ENCODE data around the gene IFITM10. TPM values are rescaled to one million over a fixed set of nuclear protein-coding genes. Genes with fewer than 3 reads are reported as not detected.

IFITM10 gene
- total and polyA plus RNA-seq, 4 donors: 3.4 to 15.8 (median 8.6) TPM

DNA sequence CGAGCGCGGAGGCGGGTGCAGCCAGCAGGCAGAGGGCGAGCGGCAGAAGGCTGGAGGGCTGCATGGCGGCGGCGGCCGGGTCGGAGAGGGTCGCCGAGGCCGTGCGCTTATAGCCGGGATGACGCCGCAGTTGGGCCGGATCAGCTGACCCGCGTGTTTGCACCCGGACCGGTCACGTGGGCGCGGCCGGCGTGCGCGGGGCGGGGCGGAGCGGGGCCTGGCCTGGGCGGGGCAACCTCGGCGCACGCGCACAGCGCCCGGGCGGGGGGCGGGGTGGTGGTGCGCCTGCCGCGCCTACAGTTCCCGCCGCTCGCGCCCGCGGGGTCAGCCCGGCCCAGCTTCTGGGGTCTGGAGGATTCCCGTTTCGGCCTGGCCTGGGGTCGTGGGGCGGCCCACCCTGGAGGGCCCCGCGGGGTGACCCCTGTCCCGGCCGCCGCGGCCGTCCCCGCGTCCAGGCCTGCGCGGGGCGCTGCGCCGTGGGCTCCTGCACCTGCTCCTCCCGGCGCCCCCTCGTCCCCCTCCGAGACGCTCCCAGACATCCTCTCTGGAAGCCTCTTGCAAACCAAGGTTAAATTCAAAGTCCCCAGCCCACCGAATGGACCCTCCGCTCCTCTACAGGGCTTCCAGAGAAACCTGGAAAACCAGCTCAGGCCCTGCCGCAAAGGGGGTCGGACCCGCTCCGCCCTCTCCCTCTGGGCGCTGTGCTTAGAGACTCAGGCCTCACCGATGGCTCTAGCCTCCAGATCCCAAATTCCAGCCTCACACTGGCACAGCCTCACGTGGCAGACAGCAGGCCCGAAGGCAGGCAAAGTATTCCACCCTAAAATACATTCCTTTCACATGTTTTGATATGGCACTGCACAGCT, 13.6 kb upstream of the IFITM10 start, which contains the start of gene CTSD:
Gene CTSD (minus strand): TSS at position 132 of the 866 bp plus-strand sequence. CDS start 68 bp downstream, at position 64.
- Histone ChIP-seq H3K4me3 (ENCODE audit: low read depth, low read length) (peak within 1 kb of the TSS; percentile 55), H3K4me1 (ENCODE audit: control insufficient read depth, insufficient read depth, low read length) (peaks cover 51% of the 10 kb centered on the region), H3K36me3 (ENCODE audit: control insufficient read depth, insufficient read depth, low read length) (peaks cover 37% of the 10 kb centered on the region), H3K27ac (ENCODE audit: low read depth, low read length) (peak within 1 kb of the TSS; percentile 67), H3K27me3 (ENCODE audit: control insufficient read depth, insufficient read depth, low read length) (no peaks in the 10 kb centered on the region), H3K9me3 (ENCODE audit: control insufficient read depth, insufficient read depth, low read length) (no peaks in the 10 kb centered on the region)
- DNase-seq (ENCODE audit: low read depth in 4 of 6, low spot score in 6 of 6): peak; percentile 40 to 95 (median 82)
- under 1% methylated on average over 85 of the region's 85 CpGs for WGBS (ENCODE audit: insufficient coverage)

DNA sequence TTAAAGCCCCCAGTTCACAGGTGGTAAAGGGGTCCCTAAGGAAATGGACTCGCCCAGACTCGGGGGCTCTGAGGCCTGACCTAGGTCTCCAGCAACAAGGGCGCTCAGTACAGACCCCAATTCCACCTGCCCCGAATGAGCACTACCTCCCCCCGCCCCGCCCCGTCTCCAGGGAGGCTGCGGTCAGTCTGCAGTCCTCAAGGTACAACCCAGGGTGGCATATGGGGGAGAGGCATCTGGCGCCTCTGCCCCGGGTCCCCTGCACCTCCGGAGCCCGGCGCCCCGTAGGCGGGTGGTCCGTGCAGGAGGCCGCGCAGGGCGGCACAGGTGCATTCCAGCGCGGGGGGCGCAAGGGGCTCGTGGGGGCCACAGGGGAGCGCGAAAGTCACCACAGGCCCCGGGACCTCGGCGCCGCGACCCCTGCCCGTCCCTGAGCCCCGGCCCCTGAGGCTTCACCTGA, 13.0 kb upstream of the IFITM10 start:
- Histone ChIP-seq H3K4me3 (ENCODE audit: low read depth, low read length) (peak overlapping the region; percentile 55), H3K9me3 (ENCODE audit: control insufficient read depth, insufficient read depth, low read length) (no peaks in the 10 kb centered on the region), H3K27me3 (ENCODE audit: control insufficient read depth, insufficient read depth, low read length) (no peaks in the 10 kb centered on the region), H3K4me1 (ENCODE audit: control insufficient read depth, insufficient read depth, low read length) (peaks cover 51% of the 10 kb centered on the region), H3K27ac (ENCODE audit: low read depth, low read length) (no peak overlapping the region), H3K36me3 (ENCODE audit: control insufficient read depth, insufficient read depth, low read length) (peaks cover 44% of the 10 kb centered on the region)
- 1% methylated on average over 29 of the region's 32 CpGs for WGBS (ENCODE audit: insufficient coverage)
- no peak for DNase-seq (ENCODE audit: low read depth in 4 of 6, low spot score in 6 of 6)

DNA sequence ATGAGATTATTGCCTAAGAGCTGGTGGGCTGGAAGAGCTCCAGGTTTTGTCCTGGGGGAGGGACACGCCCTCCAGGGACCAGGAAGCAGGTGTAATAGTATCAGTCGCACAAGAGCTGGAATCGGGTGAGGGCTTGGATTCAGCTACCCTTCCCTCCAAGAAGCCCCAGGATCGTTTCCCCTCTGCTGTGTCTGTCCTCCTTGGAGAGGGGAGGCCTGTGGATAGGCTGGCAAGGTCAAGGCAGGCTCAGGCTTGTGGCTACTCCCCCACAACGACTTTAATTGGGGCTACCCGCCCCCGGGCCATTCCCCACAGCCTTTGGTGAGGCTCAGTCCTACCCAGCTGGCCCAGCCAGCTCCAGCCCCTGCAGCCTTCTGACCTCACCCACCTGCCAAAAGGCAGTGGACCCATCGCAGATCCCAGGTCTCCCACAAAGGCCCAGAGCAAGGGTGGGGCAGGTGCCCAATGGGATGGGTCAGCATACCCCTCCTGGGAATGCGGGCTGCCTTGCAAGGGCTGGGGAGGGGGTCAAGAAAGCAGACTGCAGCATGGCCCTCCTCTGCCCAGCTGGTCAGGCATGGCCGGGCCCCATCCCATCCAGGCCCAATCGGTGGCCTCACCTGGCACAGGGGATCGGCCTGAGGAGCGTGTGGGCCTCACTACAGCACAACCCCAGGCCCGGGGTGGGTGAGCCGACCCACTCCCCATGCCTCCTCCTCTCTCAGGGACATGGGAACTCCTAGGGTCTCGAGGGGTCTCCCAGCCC, 12.3 kb upstream of the IFITM10 start:
- Histone ChIP-seq H3K27me3 (ENCODE audit: control insufficient read depth, insufficient read depth, low read length) (no peaks in the 10 kb centered on the region), H3K9me3 (ENCODE audit: control insufficient read depth, insufficient read depth, low read length) (no peaks in the 10 kb centered on the region), H3K36me3 (ENCODE audit: control insufficient read depth, insufficient read depth, low read length) (peaks cover 50% of the 10 kb centered on the region), H3K4me1 (ENCODE audit: control insufficient read depth, insufficient read depth, low read length) (peaks cover 51% of the 10 kb centered on the region), H3K27ac (ENCODE audit: low read depth, low read length) (no peak overlapping the region), H3K4me3 (ENCODE audit: low read depth, low read length) (peak overlapping the region; percentile 55)
- 63% methylated on average over 10 of the region's 16 CpGs for WGBS (ENCODE audit: insufficient coverage)
- DNase-seq (ENCODE audit: low read depth in 4 of 6, low spot score in 6 of 6): no peak

- DNase-seq (ENCODE audit: low read depth in 4 of 6, low spot score in 6 of 6): no peak
- WGBS (ENCODE audit: insufficient coverage): 85% methylated on average over 10 of the region's 12 CpGs
- Histone ChIP-seq H3K9me3 (ENCODE audit: control insufficient read depth, insufficient read depth, low read length) (no peaks in the 10 kb centered on the region), H3K4me1 (ENCODE audit: control insufficient read depth, insufficient read depth, low read length) (peaks cover 51% of the 10 kb centered on the region), H3K27ac (ENCODE audit: low read depth, low read length) (no peak overlapping the region), H3K4me3 (ENCODE audit: low read depth, low read length) (no peak overlapping the region), H3K36me3 (ENCODE audit: control insufficient read depth, insufficient read depth, low read length) (peaks cover 57% of the 10 kb centered on the region), H3K27me3 (ENCODE audit: control insufficient read depth, insufficient read depth, low read length) (no peaks in the 10 kb centered on the region)
Observed at GRCh38 chr11:1761857-1762536, 11.6 kb upstream of the IFITM10 start.

DNA sequence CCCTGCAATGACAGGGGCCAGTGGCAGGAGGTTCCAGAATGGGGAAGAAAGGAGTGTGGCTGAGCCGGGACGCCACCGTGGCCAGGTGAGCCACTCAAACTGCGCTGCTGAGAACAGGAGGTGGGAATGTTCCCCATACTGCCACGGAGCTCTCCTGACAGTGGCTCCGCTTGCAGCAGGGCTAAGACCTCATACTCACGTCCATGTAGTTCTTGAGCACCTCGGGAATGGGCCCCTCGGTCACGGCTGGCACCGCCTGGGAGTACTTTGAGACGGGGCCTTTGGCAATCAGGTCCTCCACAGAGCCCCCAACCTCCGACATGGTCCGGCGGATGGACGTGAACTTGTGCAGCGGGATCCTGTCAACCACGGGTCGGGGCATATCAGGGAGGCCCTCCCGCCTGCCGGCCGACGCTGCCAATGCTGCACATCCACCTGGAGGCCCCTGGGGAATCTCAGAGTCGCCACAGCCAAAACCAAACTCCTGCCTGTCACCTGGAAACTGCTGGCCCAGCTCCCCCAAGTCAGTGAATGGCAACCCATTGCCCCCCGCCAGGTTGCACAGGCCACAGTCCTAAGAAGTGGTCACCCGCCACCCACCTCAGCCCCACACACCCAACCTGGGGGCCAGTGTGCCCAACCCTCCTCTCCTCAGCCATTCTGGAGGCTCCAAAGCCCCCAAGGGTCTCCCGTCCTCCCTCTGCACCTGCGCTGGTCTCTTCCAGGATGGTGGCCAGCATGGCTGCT, 10.9 kb upstream of the IFITM10 start:
- Histone ChIP-seq H3K9me3 (ENCODE audit: control insufficient read depth, insufficient read depth, low read length) (no peaks in the 10 kb centered on the region), H3K4me3 (ENCODE audit: low read depth, low read length) (no peak overlapping the region), H3K27ac (ENCODE audit: low read depth, low read length) (peak overlapping the region; percentile 67), H3K27me3 (ENCODE audit: control insufficient read depth, insufficient read depth, low read length) (no peaks in the 10 kb centered on the region), H3K36me3 (ENCODE audit: control insufficient read depth, insufficient read depth, low read length) (peaks cover 64% of the 10 kb centered on the region), H3K4me1 (ENCODE audit: control insufficient read depth, insufficient read depth, low read length) (peaks cover 55% of the 10 kb centered on the region)
- WGBS (ENCODE audit: insufficient coverage): 91% methylated on average over 28 of the region's 28 CpGs
- no peak for DNase-seq (ENCODE audit: low read depth in 4 of 6, low spot score in 6 of 6)

GRCh38 chr11:1760351-1761109, 10.1 kb upstream of the IFITM10 start:
- H3K27ac ChIP-seq (ENCODE audit: low read depth, low read length): peak overlapping the region; percentile 67
- WGBS (ENCODE audit: insufficient coverage): 79% methylated on average over 20 of the region's 23 CpGs
- no peaks in the 10 kb centered on the region for H3K27me3 ChIP-seq (ENCODE audit: control insufficient read depth, insufficient read depth, low read length)

DNA sequence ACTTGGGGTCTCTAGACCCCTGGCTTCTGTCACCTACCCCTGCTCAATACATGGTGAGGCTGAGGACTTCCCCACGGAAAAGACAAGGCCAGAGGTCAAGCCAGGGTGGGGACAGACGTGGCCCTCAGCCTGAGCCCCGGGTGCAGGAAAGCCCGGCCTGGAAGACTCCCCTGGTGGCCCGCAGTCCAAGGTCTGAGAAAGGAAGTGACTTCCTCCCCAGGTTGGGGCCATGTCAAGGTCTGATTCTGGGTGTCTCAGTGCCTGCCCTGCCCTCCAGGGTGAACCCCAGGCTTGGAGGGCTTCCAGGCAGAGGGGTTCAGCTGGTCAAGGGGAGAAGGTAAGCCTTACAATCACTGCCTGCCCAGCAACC, 9.4 kb upstream of the IFITM10 start:
- no peaks in the 10 kb centered on the region for H3K9me3 ChIP-seq (ENCODE audit: control insufficient read depth, insufficient read depth, low read length)
- no peak overlapping the region for H3K4me3 ChIP-seq (ENCODE audit: low read depth, low read length)
- no peaks in the 10 kb centered on the region for H3K27me3 ChIP-seq (ENCODE audit: control insufficient read depth, insufficient read depth, low read length)
- no peak for DNase-seq (ENCODE audit: low read depth in 4 of 6, low spot score in 6 of 6)
- 79% methylated on average over 5 of the region's 5 CpGs for WGBS (ENCODE audit: insufficient coverage)
- H3K4me1 ChIP-seq (ENCODE audit: control insufficient read depth, insufficient read depth, low read length): peaks cover 55% of the 10 kb centered on the region
- H3K27ac ChIP-seq (ENCODE audit: low read depth, low read length): no peak overlapping the region
- H3K36me3 ChIP-seq (ENCODE audit: control insufficient read depth, insufficient read depth, low read length): peaks cover 79% of the 10 kb centered on the region

More at GRCh38 chr11:1760351-1761109, 10.1 kb upstream of the IFITM10 start:
- Histone ChIP-seq H3K36me3 (ENCODE audit: control insufficient read depth, insufficient read depth, low read length) (peaks cover 72% of the 10 kb centered on the region), H3K9me3 (ENCODE audit: control insufficient read depth, insufficient read depth, low read length) (no peaks in the 10 kb centered on the region), H3K4me3 (ENCODE audit: low read depth, low read length) (no peak overlapping the region), H3K4me1 (ENCODE audit: control insufficient read depth, insufficient read depth, low read length) (peaks cover 55% of the 10 kb centered on the region)
- peak in 1 of 6 donors; percentile 36 for DNase-seq (ENCODE audit: low read depth in 4 of 6, low spot score in 6 of 6)

DNA sequence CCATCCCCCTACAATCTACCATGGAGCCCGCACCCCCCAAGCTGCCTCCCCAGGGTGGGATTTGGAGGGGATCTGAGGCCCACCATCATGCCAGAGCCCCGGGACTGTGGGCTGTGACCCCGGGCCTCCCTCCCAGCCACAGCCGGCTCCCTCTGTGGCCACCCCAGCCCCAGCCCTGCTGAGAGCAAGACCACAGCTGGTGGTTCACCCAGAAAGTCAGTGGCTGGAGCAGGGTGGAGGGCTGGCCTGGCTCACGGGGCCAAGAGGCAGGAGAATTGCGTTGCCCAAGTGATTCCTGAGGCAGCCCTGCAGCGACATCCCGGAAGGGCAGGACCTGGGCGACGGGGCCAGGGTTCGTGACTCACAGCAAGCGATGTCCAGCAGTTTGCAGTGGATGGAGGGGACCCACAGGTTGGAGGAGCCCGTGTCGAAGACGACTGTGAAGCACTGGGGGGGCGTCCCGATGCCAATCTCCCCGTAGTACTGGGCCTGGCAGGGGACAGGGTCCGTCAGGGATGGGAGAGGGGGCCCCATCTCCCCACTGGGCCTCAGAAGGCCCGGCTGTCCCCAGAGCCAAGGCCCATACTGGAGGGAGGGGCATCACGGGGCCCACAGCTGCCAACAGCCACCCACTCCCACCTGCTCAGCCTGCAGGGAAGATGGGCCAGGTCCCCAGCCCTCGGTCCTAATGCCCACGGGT, 8.9 kb upstream of the IFITM10 start:
- WGBS (ENCODE audit: insufficient coverage): 93% methylated on average over 20 of the region's 23 CpGs
- Histone ChIP-seq H3K27me3 (ENCODE audit: control insufficient read depth, insufficient read depth, low read length) (no peaks in the 10 kb centered on the region), H3K4me1 (ENCODE audit: control insufficient read depth, insufficient read depth, low read length) (peaks cover 51% of the 10 kb centered on the region), H3K36me3 (ENCODE audit: control insufficient read depth, insufficient read depth, low read length) (peaks cover 84% of the 10 kb centered on the region), H3K9me3 (ENCODE audit: control insufficient read depth, insufficient read depth, low read length) (no peaks in the 10 kb centered on the region), H3K27ac (ENCODE audit: low read depth, low read length) (no peak overlapping the region), H3K4me3 (ENCODE audit: low read depth, low read length) (no peak overlapping the region)
- DNase-seq (ENCODE audit: low read depth in 4 of 6, low spot score in 6 of 6): no peak
